Liver (tissue), 9 donors: ENCODE measurements around the gene CGB2. TPM values are rescaled to one million over a fixed set of nuclear protein-coding genes. Genes with fewer than 3 reads are reported as not detected.

ENCODE experiments used
- DNase-seq: peaks from one replicate; pipeline ENCODE4 v3.0.0-alpha.2; 2017; ENCODE audit warnings: low spot score
- H3K27ac ChIP-seq, 2 donors: one replicate each; pipeline ENCODE4 v1.7.0; 2013; ENCODE audit warnings: inconsistent platforms in 2 of 2, low read length in 2 of 2, control low read depth in 1 of 2, low read depth in 1 of 2, mild to moderate bottlenecking in 1 of 2
- H3K27me3 ChIP-seq, 4 donors: one replicate each; pipeline versions ENCODE4 v1.6.1 to v1.7.0; 2013; ENCODE audit warnings: low read length in 3 of 4, inconsistent platforms in 1 of 4, mild to moderate bottlenecking in 1 of 4, moderate library complexity in 1 of 4; ENCODE audit not compliant: control insufficient read depth in 4 of 4, insufficient read depth in 4 of 4
- H3K36me3 ChIP-seq, 4 donors: one replicate each; pipeline versions ENCODE4 v1.6.1 to v1.7.0; 2013; ENCODE audit warnings: low read length in 3 of 4, mild to moderate bottlenecking in 3 of 4, low read depth in 1 of 4, moderate library complexity in 1 of 4; ENCODE audit not compliant: control insufficient read depth in 4 of 4, insufficient read depth in 3 of 4
- H3K4me1 ChIP-seq, 4 donors: one replicate each; pipeline versions ENCODE4 v1.6.1 to v1.7.0; 2013; ENCODE audit warnings: low read length in 3 of 4, mild to moderate bottlenecking in 3 of 4, moderate library complexity in 1 of 4; ENCODE audit not compliant: control insufficient read depth in 4 of 4, insufficient read depth in 4 of 4
- H3K4me3 ChIP-seq, 3 donors: one replicate each; pipeline versions ENCODE4 v1.6.1 to v1.7.0; 2013; ENCODE audit warnings: low read length in 3 of 3, control low read depth in 1 of 3, low read depth in 1 of 3, mild to moderate bottlenecking in 1 of 3
- H3K9ac ChIP-seq, 2 donors: one replicate each; pipeline ENCODE4 v1.7.0; 2013; ENCODE audit warnings: low read length in 2 of 2, mild to moderate bottlenecking in 2 of 2, moderate library complexity in 2 of 2, control low read depth in 1 of 2, low read depth in 1 of 2
- H3K9me3 ChIP-seq, 4 donors: one replicate each; pipeline versions ENCODE4 v1.6.1 to v1.7.0; 2013; ENCODE audit warnings: low read length in 3 of 4; ENCODE audit not compliant: control insufficient read depth in 4 of 4
- ATF3 ChIP-seq: IDR thresholded peaks from 2 replicates; pipeline ENCODE4 v1.6.1; 2016; ENCODE audit warnings: antibody characterized with exemption
- EGR1 ChIP-seq, 2 donors: IDR thresholded peaks; 2 replicates each; pipeline ENCODE4 v1.6.1; 2016 to 2018; ENCODE audit warnings: antibody characterized with exemption in 2 of 2, low read depth in 2 of 2
- FOXA1 ChIP-seq: IDR thresholded peaks from 2 replicates; pipeline ENCODE4 v1.6.1; 2016; ENCODE audit warnings: antibody characterized with exemption
- FOXA2 ChIP-seq: IDR thresholded peaks from 2 replicates; pipeline ENCODE4 v1.6.1; 2016; ENCODE audit warnings: antibody characterized with exemption
- GABPA ChIP-seq, 2 donors: IDR thresholded peaks in 1 of 2; conservative IDR thresholded peaks in 1 of 2; 2 replicates each; pipeline ENCODE4 v1.6.1; 2016; ENCODE audit warnings: antibody characterized with exemption in 2 of 2, mild to moderate bottlenecking in 1 of 2, moderate library complexity in 1 of 2
- HNF4A ChIP-seq, 2 donors: conservative IDR thresholded peaks; 2 replicates each; pipeline ENCODE4 v1.6.1; 2016; ENCODE audit warnings: antibody characterized with exemption in 2 of 2, mild to moderate bottlenecking in 2 of 2
- HNF4G ChIP-seq: IDR thresholded peaks from 2 replicates; pipeline ENCODE4 v1.6.1; 2016; ENCODE audit warnings: antibody characterized with exemption
- JUND ChIP-seq, 2 donors: IDR thresholded peaks; 2 replicates each; pipeline ENCODE4 v1.6.1; 2016; ENCODE audit warnings: antibody characterized with exemption in 2 of 2
- MAX ChIP-seq: IDR thresholded peaks from 2 replicates; pipeline ENCODE4 v1.6.1; 2016; ENCODE audit warnings: antibody characterized with exemption
- NR2F2 ChIP-seq: IDR thresholded peaks from 2 replicates; pipeline ENCODE4 v1.6.1; 2016; ENCODE audit warnings: antibody characterized with exemption
- RAD21 ChIP-seq, 2 donors: IDR thresholded peaks; 2 replicates each; pipeline ENCODE4 v1.6.1; 2016; ENCODE audit warnings: antibody characterized with exemption in 2 of 2, mild to moderate bottlenecking in 2 of 2
- REST ChIP-seq: IDR thresholded peaks from 2 replicates; pipeline ENCODE4 v1.6.1; 2016; ENCODE audit warnings: antibody characterized with exemption, mild to moderate bottlenecking
- RXRA ChIP-seq, 2 donors: IDR thresholded peaks; 2 replicates each; pipeline ENCODE4 v1.6.1; 2017 to 2018; ENCODE audit warnings: antibody characterized with exemption in 2 of 2, mild to moderate bottlenecking in 1 of 2
- SP1 ChIP-seq: IDR thresholded peaks from 2 replicates; pipeline ENCODE4 v1.6.1; 2018; ENCODE audit warnings: antibody characterized with exemption, mild to moderate bottlenecking
- TAF1 ChIP-seq: conservative IDR thresholded peaks from 2 replicates; pipeline ENCODE4 v1.6.1; 2016; ENCODE audit warnings: antibody characterized with exemption, mild to moderate bottlenecking
- YY1 ChIP-seq: IDR thresholded peaks from 2 replicates; pipeline ENCODE4 v1.6.1; 2016; ENCODE audit warnings: antibody characterized with exemption, mild to moderate bottlenecking
- WGBS: extraction: QIAGEN DNeasy Blood & Tissue Kit; methylation state at CpG from one replicate; pipeline ENCODE4 v1.1.7; 2013; 5-methylcytosine and 5-hydroxymethylcytosine counted together
- polyA plus RNA-seq, 2 donors: library from polyadenylated mRNA; stranded (reverse) in 1 of 2; unstranded in 1 of 2; fragments of 200-250 nt in 1 of 2; fragments of >200 nt in 1 of 2; fragmentation: Nextera tagmentation in 1 of 2; extraction: Ambion mirVana in 1 of 2; gene quantifications; one replicate each; pipeline versions ENCODE4 v1.2.1 to v1.2.3, GENCODE V29; 2013 to 2015
- total RNA-seq, 2 donors: library from RNA; depleted of rRNA; stranded (reverse); fragments of >200 nt; gene quantifications; one replicate each; pipeline ENCODE4 v1.2.3, GENCODE V29; 2014
- donor health status: healthy.
- donor health status: healthy.
- donor health status: healthy.
- donor health status: healthy.
- donor health status: healthy.

Gene CGB2
- total and polyA plus RNA-seq, 4 donors, result not detected

- Histone ChIP-seq H3K9ac (no peak overlapping the region), H3K4me1 (no peaks in the 10 kb centered on the region), H3K36me3 (peaks cover 15 to 47% (median 26%) of the 10 kb centered on the region in 4 donors), H3K4me3 (no peak overlapping the region), H3K27me3 (no peaks in the 10 kb centered on the region), H3K9me3 (no peaks in the 10 kb centered on the region), H3K27ac (no peak overlapping the region)
- WGBS, result 98% methylated on average over 7 of the region's 7 CpGs
- TF ChIP-seq SP1, result no peak
- TF ChIP-seq HNF4G, result no peak
- no peak for TF ChIP-seq RAD21 (IDR thresholded peaks at IDR 0.05)
- no peak for TF ChIP-seq EGR1 (IDR thresholded peaks at IDR 0.05; ENCODE audit: low read depth in 2 of 2)
- TF ChIP-seq NR2F2, result no peak
- TF ChIP-seq FOXA1, result no peak
- TF ChIP-seq REST, result no peak
- no peak for DNase-seq
Measured at GRCh38 chr19:49004964-49005614, 26.6 kb upstream of the CGB2 start.

GRCh38 chr19:49006905-49007304 is 24.8 kb upstream of the CGB2 start:
- no peak for DNase-seq
- H3K9me3 ChIP-seq, result no peaks in the 10 kb centered on the region
- H3K9ac ChIP-seq, result no peak overlapping the region
- H3K27me3 ChIP-seq, result no peaks in the 10 kb centered on the region
- H3K4me1 ChIP-seq, result no peaks in the 10 kb centered on the region
- WGBS, result 98% methylated on average over 22 of the region's 22 CpGs
- H3K4me3 ChIP-seq, result no peak overlapping the region
- H3K36me3 ChIP-seq, result peaks cover 13 to 62% (median 29%) of the 10 kb centered on the region in 4 donors
- TF ChIP-seq RXRA (IDR thresholded peaks at IDR 0.05) (no peak), ATF3 (no peak), GABPA (IDR thresholded peaks at IDR 0.05 in 1 of 2, conservative IDR thresholded peaks at IDR 0.05 in 1 of 2) (no peak), REST (no peak), NR2F2 (no peak), TAF1 (no peak), YY1 (no peak), SP1 (no peak), MAX (no peak), RAD21 (IDR thresholded peaks at IDR 0.05) (no peak), EGR1 (IDR thresholded peaks at IDR 0.05; ENCODE audit: low read depth in 2 of 2) (no peak), JUND (IDR thresholded peaks at IDR 0.05) (no peak), HNF4A (conservative IDR thresholded peaks at IDR 0.05) (no peak), FOXA2 (no peak), HNF4G (no peak)
- no peak overlapping the region for H3K27ac ChIP-seq
